Activated T-cell treated with anti-CD3 and anti-CD28 coated beads for 4 hours (primary cell): Measurements from ENCODE around the gene TSSK3.
A peak's percentile ranks its signal among the peaks of the same experiment; 100 is the strongest.

Experiments used
- DNase-seq: peaks from one replicate; pipeline ENCODE4 v3.0.0-alpha.2; 2020

TSSK3 gene, protein sequence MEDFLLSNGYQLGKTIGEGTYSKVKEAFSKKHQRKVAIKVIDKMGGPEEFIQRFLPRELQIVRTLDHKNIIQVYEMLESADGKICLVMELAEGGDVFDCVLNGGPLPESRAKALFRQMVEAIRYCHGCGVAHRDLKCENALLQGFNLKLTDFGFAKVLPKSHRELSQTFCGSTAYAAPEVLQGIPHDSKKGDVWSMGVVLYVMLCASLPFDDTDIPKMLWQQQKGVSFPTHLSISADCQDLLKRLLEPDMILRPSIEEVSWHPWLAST

DNA sequence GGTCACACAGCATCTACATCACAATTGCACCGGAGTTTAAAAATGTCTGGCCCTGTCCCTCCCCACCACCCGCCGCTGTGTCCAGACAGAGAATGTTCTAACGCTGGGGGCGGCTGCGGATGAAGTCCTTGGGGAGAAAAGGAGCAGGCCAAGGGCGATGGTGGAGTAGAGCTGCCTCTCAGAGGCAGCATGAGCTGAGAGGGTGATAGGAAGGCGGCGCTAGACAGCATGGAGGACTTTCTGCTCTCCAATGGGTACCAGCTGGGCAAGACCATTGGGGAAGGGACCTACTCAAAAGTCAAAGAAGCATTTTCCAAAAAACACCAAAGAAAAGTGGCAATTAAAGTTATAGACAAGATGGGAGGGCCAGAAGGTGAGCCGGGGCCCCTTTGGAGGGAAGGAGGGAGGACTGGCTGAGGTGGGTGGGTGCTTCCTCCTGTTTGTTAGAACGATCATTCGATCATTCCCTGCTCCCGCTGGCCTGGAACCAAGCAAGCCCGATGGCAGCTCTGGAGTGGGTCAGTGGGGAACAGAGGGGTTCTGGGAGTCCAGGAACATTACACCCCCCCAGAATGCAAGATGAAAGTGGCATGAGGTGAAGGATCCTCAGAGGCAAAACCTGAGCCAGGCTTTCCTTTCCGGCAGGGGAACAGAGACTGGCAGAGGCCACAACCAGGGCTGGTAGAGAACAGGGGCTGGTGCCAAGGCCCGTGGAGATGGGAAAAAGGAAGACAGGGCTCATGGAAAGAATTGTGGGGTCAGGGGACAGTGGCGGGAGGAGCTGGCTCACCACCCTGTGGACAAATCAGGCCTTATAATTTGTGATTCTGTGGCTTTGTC is at the start of gene TSSK3, which contains the start of gene FAM229A:
TSSK3 (plus strand) TSS at position 66 of the 840 bp plus-strand sequence; CDS start at position 229, 163 bp downstream.
FAM229A (minus strand) TSS at position 12 of the 840 bp plus-strand sequence. CDS start 394 bp downstream, outside the sequence.
- no peak for DNase-seq

DNA sequence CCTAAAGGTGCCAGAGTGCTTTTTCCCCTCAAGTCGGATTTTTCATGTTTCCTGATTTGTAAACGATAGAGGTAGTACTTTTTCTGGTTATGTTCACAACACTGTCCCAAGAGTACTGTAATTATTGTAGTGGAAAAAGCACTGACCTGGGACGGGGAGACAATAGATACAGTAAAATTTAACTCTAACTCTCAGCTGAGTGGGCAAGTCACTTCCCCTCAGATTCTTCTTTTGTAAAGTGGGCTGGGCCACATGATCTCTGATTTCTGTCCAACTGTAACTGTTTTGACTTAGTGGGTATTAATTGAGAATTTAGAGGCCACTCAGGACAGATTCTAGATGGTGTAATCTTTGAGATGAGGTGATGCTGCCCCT is 45.4 kb upstream of the TSSK3 start:
- DNase-seq, result no peak

DNA sequence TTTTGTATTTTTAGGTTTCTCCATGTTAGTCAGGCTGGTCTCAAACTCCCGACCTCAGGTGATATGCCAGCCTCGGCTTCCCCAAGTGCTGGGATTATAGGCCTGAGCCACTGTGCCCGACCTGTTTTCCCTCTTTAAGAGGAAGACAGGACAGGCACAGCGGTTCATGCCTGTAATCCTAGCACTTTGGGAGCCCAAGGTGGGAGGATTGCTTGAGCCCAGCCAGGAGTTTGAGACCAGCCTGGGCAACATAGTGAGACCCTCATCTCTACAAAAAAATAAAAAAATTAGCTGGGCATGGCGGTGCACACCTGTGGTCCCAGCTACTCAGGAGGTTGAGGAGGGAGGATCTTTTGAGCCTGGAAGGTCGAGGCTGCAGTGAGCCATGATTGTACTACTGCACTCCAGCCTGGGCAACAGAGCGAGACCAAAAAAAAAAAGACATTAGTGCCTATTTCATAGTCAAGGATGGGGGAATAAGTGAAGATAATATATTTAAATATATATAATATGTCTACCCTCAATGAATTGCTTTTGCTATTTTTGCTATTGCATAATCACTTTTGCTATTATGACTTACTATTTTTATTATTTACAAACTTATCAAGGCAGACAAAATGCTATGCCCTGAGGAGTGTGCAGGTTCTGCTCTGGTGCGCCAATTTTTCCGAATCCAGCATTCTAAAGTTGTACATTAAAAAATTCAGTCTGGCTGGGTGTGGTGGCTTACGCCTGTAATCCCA is 44.0 kb upstream of the TSSK3 start:
- no peak for DNase-seq

DNA sequence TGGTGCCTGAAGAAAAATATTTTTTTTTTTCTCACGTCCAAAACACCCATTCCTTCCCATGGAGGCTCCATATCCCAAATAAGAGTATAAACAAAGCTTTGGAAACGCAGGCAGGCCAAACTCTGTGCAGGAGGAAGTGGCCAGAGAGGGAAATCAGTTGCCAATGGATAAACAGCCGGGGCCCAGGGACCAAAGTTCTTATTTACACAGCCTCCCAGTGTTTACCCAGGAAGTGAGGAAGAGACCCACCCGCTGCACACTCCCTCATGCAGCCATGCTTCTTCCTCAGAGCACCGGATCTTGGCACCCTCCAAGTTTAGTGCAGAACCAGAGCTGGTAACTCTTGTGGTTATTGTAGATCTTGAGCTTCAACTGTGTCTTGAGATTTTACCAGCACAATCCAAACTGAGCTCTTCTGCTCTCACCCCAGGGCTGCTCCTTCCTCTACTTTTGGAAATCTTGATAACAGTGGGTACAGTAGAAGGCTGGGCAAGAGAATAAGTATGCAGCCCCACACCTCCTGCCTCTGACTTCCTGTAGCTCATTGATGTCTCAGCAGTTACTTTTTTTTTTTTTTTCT is 40.5 kb upstream of the TSSK3 start:
- no peak for DNase-seq

DNA sequence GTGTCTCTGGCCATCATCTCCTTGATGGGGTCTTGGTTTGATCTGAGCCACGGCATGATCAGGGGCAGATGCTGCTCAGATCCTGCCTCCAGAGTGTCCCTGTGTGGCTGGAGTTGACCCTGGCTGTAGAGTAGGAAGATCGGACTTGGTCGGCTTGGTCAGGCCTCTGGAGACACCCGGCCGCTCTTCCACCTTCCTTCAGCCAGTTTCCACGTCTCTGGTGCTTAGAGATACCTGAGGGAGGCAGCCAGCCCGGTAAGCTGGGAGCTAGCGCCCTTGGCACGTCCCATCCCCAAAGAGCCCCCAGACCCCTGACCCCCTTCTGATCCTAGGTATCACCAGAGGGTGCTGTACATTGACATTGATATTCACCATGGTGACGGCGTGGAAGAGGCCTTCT is 35.1 kb upstream of the TSSK3 start:
- no peak for DNase-seq

DNA sequence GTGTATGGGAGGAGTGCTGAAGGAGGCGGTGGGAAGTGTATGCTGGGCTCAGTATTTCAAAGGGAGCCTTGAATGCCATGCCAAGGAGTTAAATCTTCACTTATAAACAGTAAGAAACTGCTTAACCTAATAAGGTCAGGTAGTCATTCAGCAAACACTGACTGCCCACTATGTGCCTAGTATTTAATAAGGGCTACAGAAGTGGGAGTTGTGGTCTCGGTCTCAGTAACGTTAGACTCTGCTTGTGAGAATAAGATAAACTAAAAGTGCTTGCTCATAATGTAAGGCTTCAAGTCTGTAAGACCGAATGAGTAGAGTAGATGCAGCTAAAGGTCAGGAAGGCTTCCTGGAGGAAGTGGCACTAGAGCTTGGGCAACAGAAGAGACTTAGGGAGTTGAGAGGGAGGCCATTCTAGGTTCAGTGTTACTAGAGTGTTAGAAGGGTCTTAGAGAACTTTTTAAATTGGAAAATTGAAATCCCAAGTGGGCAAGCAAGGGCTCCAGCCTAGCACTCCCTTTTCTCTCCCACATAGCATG is 32.3 kb upstream of the TSSK3 start:
- no peak for DNase-seq

DNA sequence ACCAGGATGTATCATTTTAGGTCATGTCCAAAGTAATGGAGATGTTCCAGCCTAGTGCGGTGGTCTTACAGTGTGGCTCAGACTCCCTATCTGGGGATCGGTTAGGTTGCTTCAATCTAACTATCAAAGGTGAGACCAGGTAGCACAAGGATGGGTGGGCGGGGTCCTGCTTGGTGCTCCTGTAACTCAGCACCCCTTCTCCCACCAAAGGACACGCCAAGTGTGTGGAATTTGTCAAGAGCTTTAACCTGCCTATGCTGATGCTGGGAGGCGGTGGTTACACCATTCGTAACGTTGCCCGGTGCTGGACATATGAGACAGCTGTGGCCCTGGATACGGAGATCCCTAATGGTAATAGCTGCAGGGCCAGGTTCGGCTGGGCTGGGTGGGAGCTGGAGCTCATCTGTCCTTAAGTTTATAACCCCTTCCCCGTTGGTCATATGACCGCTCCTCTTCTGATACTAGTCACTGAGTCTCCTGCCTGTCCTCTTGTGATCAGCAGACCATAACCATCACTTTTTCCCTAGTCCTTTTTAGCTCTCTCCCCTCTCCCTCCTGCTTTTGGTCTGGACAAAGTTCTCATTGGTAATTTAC is 31.7 kb upstream of the TSSK3 start:
- no peak for DNase-seq

DNA sequence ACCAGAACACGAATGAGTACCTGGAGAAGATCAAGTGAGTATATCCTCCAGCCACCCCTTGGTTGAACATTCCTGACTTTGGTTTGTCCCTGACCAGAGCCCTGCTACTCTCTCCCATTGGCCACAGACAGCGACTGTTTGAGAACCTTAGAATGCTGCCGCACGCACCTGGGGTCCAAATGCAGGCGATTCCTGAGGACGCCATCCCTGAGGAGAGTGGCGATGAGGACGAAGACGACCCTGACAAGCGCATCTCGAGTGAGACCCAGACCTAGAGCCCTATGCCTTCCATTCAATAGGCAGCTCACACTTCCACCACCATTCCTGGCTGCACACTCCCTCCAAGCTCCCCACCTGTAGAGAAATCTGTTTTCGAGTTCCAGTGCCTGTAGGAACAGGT is 30.8 kb upstream of the TSSK3 start:
- no peak for DNase-seq

DNA sequence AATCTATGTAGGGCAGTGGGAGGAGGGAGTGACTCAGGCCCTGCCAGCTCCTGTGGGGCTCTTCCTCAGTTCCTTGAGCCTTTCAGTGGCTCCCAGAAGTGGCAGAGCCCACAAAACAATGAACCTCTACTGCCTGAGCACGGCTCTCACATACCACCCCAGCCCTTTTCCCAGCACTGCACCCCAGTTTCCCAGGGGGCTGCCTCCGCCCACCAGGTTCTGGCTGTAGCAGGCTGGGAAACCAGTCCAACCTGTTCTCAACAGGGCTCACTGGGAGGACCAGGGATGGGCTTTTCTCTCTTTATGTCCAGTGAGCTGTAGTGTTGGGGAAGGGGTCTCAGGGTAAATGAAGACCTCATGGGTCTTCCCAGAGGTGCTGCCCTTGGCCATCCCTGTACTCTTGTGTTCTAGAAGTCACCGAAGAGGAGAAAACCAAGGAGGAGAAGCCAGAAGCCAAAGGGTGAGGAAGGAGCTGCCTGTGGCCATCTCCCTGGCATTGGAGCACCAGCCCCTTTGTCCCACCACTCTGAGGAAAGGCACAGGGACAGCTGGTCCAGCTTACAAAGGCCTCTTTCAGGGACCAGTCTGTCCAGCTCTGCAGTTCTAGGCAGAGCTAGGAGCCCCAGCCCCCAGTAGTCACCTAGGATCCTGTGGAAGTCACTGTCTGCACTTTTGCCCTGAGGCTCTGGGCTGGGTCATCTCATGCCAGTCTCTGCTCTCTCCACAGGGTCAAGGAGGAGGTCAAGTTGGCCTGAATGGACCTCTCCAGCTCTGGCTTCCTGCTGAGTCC is 29.9 kb upstream of the TSSK3 start:
- no peak for DNase-seq

DNA sequence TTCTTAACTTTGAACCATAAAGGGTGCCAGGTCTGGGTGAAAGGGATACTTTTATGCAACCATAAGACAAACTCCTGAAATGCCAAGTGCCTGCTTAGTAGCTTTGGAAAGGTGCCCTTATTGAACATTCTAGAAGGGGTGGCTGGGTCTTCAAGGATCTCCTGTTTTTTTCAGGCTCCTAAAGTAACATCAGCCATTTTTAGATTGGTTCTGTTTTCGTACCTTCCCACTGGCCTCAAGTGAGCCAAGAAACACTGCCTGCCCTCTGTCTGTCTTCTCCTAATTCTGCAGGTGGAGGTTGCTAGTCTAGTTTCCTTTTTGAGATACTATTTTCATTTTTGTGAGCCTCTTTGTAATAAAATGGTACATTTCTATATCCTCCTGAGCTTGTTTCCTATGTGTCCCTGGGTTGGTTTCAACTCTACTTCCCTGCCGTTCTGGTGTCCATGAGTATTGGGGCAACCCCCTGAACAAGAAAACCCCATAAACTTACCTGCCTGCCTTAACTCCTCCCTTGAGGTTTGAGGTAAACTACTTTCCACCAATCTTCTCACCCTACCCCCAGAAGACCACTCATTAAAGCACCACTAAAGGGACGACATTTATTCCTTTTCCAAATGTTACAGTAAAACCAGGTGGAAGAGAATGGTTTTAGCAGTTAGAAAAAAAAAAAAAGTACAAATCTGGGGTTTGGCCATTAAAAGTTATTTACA is 28.9 kb upstream of the TSSK3 start:
- DNase-seq, result no peak

DNA sequence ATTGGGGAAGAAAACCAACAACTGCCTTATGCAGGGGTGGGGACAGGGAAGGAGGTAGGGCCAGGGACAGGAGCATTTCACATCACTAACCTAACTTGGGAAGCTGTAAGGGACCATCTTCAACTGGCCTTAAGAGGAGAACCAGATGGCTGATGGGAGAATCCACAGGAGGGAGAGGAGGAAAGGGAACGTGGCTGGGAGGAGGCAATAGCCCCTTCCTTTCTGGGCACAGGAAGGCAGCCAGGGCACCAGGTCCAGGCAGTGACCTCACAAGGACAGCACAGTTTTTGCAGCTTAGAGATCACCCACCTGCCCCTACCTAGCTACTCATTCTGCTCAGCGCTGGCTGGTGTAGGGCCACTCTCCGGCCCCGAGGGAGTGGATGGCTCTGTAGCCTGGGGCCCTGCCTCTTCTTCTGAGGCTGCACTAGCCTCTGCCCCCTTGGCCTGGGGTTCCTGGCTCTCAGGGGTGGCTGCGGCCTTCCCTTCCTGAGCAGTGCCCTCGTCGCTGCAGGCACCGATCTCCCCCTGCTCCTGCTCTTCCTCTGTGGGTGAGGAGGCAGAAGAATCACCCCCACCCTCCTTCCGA is 28.0 kb upstream of the TSSK3 start:
- no peak for DNase-seq

DNA sequence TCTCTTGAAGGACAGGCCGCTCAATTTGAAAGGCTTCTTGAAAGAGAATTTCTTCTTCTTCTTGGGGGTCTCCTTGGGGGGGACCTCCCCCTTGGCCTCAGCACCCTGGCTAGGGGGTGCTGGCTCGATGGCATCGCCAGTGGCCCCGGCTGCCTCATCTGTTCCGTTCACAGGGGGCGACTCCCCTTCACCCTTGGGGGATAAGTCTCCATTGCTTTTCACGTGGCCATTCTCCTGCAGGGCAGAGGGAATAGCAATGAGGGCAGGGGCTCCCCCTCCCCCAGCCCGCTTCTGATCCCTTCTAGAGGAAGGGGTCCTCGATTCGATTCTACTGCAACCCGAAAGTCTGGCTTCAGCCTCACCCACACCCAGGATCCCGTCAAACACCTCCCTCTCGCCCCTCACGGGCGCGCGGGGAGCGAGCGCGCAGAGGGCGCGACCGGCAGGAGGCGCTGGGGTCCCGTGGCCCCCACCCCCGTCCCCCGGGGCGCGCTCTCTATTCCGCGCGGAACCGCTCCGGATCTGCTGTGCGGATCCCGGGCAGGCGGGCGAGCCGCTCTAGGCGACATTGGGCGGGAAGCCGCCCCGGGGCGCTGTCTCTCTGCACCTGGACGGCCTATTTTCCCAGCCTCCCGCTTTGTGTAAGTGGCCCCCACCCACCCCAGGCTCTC is 27.3 kb upstream of the TSSK3 start:
- peak; percentile 57 for DNase-seq

DNA sequence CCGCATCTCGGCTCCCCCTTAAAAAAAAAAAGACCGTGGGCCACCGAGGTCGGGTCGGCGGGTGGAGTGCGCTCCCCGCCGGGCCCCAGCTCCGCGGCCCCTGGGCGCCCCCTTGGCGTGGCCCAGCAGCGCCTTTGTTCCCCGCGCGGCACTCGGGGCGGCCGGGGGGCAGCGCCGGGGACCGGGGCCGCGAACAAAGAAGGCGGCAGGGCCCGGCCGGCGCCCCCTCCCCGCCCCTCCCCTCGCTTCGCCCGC is 26.9 kb upstream of the TSSK3 start:
- no peak for DNase-seq

DNA sequence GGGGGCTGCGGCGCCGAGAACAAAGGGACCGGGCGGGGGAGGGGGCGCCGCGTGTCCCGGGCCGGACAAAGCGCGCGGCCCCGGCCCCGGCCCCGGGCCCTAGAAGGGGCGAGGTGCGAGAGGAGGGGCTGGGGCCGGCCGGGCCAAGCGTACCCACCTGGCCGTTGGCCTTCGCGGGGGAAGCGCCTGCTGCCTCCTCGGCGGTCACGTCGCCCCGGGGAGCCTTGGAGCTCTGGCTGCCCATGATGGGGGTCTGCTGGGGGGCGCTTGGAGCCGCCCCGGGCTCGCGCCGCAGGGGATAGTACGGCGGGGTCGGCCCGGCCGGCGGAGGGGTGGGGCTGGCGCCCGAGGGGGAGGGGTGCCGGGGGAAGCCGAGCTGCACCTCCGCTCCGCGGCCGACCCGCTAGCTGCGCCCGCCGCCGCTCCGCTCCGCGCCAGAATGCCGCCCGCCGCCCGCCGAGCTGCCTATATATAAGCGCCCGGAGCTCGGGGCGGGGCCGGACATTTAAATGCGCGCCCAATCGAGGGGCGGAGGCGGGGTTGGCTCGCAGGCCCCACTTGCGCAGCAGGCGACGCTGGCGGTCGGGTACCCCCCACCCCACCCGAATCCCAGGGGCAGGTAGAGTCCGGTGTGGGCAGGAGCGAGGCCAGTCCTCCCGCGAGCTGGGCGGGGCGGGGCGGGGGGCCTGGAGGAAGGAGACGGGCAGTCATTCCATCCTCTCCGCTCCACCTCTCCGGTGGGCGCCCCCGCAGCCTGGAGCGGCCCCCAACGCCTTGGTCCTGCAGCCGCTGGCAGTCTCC is 26.3 kb upstream of the TSSK3 start, which contains the start of gene MARCKSL1:
MARCKSL1 (minus strand) TSS at position 444 of the 801 bp plus-strand sequence; CDS start at position 244, 200 bp downstream.
- peak; percentile 84 for DNase-seq

DNA sequence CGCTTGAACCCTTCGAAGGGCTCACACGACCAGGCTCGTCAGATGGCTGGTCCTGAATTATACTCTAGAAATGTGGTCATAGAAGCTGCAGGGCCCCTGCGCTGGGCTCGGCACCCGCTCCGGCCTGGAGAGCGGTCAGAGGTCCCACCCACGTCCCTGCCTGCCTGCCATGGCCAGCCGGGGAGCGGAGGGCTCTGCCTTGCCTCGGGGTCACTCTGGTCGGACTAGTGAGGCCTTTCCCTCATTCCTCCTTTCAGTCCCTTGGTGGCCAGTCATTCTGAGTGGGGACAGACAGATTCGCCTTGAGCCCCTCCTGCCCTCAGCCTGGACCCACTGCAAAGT is 25.8 kb upstream of the TSSK3 start:
- no peak for DNase-seq

DNA sequence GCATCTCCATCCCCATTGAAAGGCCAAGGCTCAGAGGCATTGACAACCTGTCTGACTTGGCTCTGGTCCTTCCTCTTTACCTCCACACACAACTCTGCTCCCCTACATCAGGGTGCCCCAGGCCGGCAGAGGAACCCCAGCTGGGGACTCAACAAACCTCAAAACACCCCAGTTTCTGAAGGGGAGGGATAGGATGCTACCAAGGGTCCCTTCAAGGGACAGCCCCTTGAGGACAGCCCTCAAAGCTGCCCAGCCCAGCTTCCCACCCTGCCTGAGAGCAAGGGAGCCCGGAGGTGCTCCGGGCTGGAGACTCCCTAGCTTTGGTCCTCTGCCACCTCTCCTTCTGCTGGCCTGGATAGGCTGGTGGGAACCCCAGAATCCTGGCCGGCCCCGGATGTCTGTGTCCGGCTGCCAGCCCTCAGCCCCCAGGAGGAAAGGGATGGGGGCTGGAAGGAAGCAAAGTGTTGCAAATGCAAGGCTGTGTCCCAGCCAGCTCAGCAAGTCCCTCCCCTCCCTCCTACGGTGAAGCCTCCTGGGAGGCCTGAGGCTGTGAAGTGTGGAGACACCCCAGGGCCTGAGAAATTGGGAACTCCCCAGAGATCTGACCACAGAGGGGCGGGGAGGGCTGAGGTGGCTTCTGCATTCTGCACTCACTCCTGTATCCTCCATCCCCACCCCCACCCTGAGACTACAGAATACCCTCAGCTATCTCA is 25.2 kb upstream of the TSSK3 start:
- DNase-seq, result no peak

DNA sequence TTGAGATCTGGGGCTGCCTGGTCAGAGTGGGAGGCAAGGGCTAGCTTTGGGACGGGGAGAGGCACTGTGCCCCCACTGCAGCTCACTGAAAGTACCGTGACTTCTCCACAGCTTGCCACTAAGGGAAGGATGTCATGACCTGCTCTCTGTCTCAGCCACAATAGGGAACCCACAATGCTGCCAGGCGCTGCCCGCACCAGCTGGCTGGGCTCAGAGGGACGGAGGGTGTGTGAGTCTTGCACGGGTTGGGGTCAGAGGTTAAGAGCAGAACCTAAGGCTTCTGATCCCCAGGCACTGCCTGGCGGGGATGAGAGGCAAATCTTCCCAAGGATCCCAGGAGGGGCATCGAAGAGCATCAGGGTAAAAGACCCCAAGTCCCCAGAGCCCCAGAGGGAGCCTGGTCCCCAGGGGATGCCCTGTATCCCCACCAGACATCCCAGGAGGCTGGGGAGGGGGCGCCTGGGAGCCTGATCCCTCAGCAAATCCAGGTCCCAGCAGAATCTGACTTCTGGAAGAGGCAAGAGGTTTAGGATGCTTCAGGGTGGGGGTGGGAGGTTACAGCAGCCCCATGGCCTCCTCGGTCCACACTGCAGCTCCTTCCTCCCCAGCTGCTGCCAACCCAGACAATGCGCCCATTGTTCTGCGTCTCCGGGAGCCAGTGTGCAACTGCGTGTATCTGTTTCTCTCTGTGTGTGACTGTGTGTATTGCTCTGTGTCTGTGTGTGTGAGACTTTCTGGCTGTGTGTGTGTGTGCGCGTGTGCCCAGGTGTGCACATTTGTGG is 24.3 kb upstream of the TSSK3 start:
- no peak for DNase-seq

DNA sequence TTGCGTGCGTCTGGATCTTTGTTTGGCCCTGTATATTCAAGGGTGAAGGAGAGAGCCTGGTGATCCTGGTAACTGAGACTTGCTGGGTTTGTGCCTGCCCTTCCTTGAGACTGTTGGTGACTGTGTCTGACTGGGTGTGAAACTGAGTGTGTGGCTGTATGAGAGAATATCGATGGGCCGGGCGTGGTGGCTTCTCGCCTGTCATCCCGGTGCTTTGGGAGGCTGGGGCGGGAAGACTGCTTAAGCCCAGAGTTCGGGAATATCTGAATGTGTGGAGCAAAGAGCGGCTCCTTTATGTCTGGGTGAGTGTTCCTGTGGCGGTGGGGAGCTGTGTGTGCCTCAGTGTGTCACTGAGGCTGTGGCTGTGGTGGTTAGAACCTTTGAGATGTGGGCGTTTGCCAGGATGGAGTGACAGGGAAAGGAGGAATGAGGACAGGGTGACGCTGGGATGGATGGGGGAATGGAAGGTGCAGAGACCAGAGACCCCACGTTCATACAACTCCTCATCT is 23.6 kb upstream of the TSSK3 start:
- no peak for DNase-seq
